Measurements from ENCODE around the gene GYS1. TPM values are rescaled to one million over a fixed set of nuclear protein-coding genes. Genes with fewer than 3 reads are reported as not detected.
"Not testable (repeated sequence)": the region's sequence is repeated elsewhere in the genome, so short reads cannot be mapped to it uniquely, and the experiment has no call there.

GYS1 gene
- total and polyA plus RNA-seq, 8 donors = 7.3 to 18.2 (median 13.6) TPM

- no peaks in the 10 kb centered on the region for H3K4me1 ChIP-seq
- no peak overlapping the region for H3K27ac ChIP-seq
- H3K9me3 ChIP-seq = no peaks in the 10 kb centered on the region
- no peak overlapping the region for H3K4me3 ChIP-seq
- ATAC-seq (no peak), FAIRE-seq (no peak), DNase-seq (no peak)
- H3K36me3 ChIP-seq = no peaks in the 10 kb centered on the region
- TF ChIP-seq, protein P1, sequence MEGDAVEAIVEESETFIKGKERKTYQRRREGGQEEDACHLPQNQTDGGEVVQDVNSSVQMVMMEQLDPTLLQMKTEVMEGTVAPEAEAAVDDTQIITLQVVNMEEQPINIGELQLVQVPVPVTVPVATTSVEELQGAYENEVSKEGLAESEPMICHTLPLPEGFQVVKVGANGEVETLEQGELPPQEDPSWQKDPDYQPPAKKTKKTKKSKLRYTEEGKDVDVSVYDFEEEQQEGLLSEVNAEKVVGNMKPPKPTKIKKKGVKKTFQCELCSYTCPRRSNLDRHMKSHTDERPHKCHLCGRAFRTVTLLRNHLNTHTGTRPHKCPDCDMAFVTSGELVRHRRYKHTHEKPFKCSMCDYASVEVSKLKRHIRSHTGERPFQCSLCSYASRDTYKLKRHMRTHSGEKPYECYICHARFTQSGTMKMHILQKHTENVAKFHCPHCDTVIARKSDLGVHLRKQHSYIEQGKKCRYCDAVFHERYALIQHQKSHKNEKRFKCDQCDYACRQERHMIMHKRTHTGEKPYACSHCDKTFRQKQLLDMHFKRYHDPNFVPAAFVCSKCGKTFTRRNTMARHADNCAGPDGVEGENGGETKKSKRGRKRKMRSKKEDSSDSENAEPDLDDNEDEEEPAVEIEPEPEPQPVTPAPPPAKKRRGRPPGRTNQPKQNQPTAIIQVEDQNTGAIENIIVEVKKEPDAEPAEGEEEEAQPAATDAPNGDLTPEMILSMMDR (IDR thresholded peaks at IDR 0.05) = no peak
- intact Hi-C loops (cut with DNase I) = no loop called here
- no peaks in the 10 kb centered on the region for H3K27me3 ChIP-seq
- WGBS, 2 donors = 90 to 95% methylated on average over 25 of the region's 25 CpGs
Measured at GRCh38 chr19:48935864-48936263, 57.2 kb downstream of the GYS1 start.

DNA sequence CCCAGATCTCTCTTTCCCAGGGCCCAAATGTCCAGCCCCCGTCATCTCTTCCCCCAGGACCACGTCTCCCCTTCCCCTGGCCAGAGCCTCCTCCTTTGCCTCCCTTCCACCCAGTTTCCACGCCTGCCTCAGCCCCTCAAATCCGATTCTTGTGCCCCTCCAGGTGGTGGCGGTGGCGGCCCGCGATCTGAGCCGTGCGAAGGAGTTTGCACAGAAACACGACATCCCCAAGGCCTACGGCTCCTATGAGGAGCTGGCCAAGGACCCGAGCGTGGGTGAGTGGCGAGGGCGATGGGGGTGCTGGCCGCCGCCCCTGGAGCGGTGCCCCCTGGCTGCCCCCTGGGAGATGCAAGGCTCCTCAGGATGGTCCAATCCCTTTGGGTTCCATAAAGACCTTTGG lies 58.3 kb downstream of the GYS1 start:
- WGBS, 2 donors = 62 to 76% methylated on average over 19 of the region's 19 CpGs

DNA sequence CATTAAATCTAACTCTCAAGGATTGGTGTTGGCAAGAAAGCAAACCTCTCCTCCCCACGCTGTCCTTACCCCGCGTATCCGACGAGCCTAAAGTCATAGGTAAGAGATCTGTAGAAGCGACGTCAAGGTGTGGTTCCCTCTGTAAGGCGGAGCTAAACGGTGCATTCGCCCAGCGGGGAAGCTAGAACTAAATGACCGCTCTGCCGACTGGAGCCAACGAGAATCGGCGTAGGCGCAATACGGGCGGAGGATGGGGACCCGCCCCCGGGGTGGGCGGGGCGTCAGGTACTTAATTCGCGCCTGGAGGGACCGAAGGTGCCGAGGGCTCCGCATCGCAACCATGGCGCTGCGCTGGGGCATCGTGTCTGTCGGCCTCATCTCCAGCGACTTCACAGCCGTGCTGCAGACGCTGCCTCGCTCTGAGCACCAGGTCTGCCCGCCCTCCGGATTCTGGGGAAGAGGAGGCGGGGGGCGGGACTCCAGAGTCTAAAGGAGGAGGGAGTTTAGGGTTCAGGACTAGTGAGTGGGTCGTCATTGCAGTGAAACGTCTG lies 59.7 kb downstream of the GYS1 start, which contains the start of gene DHDH:
Gene DHDH, plus strand, starts transcription at position 318 of the 551 bp plus-strand sequence. Its CDS starts 23 bp downstream, at position 341.
- Histone ChIP-seq H3K9me3 (no peaks in the 10 kb centered on the region), H3K36me3 (no peaks in the 10 kb centered on the region), H3K4me3 (peak within 1 kb of the TSS in 3 of 4 donors; percentile 20 to 40 (median 22)), H3K4me1 (no peaks in the 10 kb centered on the region), H3K27me3 (no peaks in the 10 kb centered on the region), H3K27ac (no peak within 1 kb of the TSS)
- TF ChIP-seq, protein P1 (IDR thresholded peaks at IDR 0.05) = no peak
- DNase-seq (peak; percentile 71 to 88 (median 82)), FAIRE-seq (no peak), ATAC-seq (peak; percentile 94 to 97 (median 96))
- intact Hi-C loops (cut with DNase I) = no loop called here
- WGBS, 2 donors = 2% methylated on average over 31 to 43 of the region's 43 CpGs

More for the DNA sequence above, 58.3 kb downstream of the GYS1 start:
- H3K27ac ChIP-seq = no peak overlapping the region
- H3K36me3 ChIP-seq = no peaks in the 10 kb centered on the region
- ATAC-seq (no peak), FAIRE-seq (no peak), DNase-seq (no peak)
- H3K27me3 ChIP-seq = no peaks in the 10 kb centered on the region
- TF ChIP-seq, protein P1 (IDR thresholded peaks at IDR 0.05) = no peak
- H3K4me1 ChIP-seq = no peaks in the 10 kb centered on the region
- no peak overlapping the region for H3K4me3 ChIP-seq
- H3K9me3 ChIP-seq = no peaks in the 10 kb centered on the region
- intact Hi-C loops (cut with DNase I) = no loop called here

DNA sequence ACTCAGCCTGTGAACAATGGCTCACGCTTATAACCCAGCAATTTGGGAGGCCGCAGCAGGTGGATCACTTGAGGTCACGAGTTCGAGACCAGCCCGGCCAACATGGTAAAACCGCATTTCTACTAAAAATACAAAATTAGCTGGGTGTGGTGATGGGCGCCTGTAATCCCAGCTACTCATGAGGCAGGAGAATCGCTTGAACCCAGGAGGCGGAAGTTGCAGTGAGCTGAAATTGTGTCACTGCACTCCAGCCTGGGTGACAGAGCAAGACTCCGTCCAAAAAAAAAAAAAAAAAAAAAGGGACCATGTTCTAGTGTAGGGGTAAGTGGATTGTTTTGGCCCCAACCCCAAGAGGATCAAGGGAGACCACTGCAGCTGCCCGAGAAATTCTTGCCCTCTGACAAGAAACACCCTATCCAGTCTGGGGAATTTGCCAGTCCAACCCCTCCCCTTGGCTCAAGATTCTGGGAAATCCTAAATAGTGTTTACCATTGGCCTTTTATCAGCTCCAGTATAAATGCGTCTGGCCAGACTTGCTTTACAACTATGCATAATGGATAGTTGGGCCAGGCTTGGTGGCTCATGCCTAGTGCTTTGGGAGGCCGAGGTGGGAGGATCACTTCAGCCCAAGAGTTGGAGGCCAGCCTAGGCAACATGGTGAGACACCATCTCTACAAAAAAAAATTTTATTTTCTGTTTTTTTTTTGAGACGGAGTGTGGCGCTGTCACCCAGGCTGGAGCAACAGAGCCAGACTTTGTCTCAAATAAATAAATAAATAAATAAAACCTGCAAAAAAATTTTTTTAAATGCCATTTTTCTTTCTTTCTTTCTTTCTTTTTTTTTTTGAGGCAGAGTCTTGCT lies 64.7 kb downstream of the GYS1 start:
- Histone ChIP-seq H3K4me3 (no peak overlapping the region), H3K27ac (no peak overlapping the region), H3K4me1 (peaks cover 0 to 3% (median 0%) of the 10 kb centered on the region in 3 donors), H3K36me3 (no peaks in the 10 kb centered on the region), H3K9me3 (no peaks in the 10 kb centered on the region), H3K27me3 (no peaks in the 10 kb centered on the region)
- 73 to 75% methylated on average over 15 of the region's 15 CpGs for WGBS, 2 donors
- DNase-seq (no peak), ATAC-seq (peak in 3 of 4 donors; percentile 14 to 44 (median 22)), FAIRE-seq (no peak)
- intact Hi-C loops (cut with DNase I) = no loop called here
- TF ChIP-seq, protein P1 (IDR thresholded peaks at IDR 0.05) = no peak

- H3K27ac ChIP-seq; H3K4me3 ChIP-seq; H3K27me3 ChIP-seq; ATAC-seq; DNase-seq; FAIRE-seq; H3K4me1 ChIP-seq; intact Hi-C loops (cut with DNase I); H3K36me3 ChIP-seq; H3K9me3 ChIP-seq: not testable (repeated sequence)
- 83 to 86% methylated on average over 17 of the region's 17 CpGs for WGBS, 2 donors
Measured at GRCh38 chr19:48927692-48928091, 65.4 kb downstream of the GYS1 start.
